Left ventricle myocardium inferior (tissue), 1 donor: Measurements from ENCODE around the gene AGAP9. TPM values are rescaled to one million over a fixed set of nuclear protein-coding genes. Genes with fewer than 3 reads are reported as not detected.
"Not testable (repeated sequence)": the region's sequence is repeated elsewhere in the genome, so short reads cannot be mapped to it uniquely, and the experiment has no call there.

ENCODE experiments used
- DNase-seq: peaks from one replicate; pipeline ENCODE4 v3.0.0-alpha.2; 2020
- H3K27ac ChIP-seq: fragments of 200-600 bp; replicated peaks from 2 replicates; pipeline ENCODE4 v1.8.0; 2021
- H3K27me3 ChIP-seq: fragments of 200-600 bp; 2 replicates; pipeline ENCODE4 v1.8.0; 2021; ENCODE audit warnings: low read depth
- H3K36me3 ChIP-seq: fragments of 200-600 bp; 2 replicates; pipeline ENCODE4 v1.8.0; 2021
- H3K4me1 ChIP-seq: fragments of 200-600 bp; 2 replicates; pipeline ENCODE4 v1.8.0; 2021
- H3K4me3 ChIP-seq: fragments of 200-600 bp; 2 replicates; pipeline ENCODE4 v1.8.0; 2021; ENCODE audit warnings: mild to moderate bottlenecking, moderate library complexity
- H3K9me3 ChIP-seq: fragments of 200-600 bp; replicated peaks from 2 replicates; pipeline ENCODE4 v1.8.0; 2021
- intact Hi-C: fragments of 100-400 bp; cut with micrococcal nuclease; formaldehyde crosslinking; loops from one replicate; pipeline ENCODE4 v1.11.0; 2022
- total RNA-seq: library from RNA; stranded (reverse); fragmentation: NEBNext Ultra II Directional; extraction: Animal tissue kit (Norgen Biotek cat#: 25700); gene quantifications from one replicate; pipeline ENCODE4 v1.2.1, GENCODE V29; 2021
- donor health status: DM: no; HTN: yes; CAD: no; lungs with severe emphysema.

The AGAP9 gene
- total RNA-seq, 1 donor from 2014 or later, result 1.6 TPM

DNA sequence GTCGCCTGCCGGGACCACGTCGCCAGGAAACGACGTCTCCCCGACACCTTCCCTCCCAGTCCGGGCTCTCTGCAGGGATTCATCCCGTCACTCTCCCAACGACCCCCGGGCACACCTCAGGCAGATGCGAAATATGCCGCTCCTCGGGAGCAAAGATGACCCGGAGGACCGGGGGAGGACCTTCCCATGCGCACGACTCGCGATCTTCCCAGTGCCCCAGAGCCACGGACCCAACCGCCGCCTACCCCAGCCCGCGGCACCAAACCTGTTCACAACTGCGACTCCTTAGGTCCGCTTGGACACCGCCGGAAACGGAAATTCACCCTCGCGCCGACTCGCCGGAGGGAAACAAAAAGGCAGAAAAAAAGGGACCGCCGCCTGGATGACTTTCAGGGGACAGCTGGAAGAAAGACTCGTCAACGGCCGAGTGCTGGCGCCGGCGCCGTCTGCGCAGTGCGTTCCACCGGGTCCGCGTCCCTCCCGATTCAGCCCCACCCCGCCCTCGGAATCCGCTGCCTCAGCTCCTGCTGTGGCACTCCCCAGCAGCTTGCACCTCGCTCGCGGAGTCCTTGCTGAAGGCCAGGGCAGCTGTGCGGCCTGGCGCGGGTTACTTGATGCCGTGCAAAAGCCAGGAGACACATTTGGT, 29.9 kb upstream of the AGAP9 start:
- peak; percentile 79 for DNase-seq
- intact Hi-C loops, H3K27me3 ChIP-seq, H3K9me3 ChIP-seq, H3K4me1 ChIP-seq, H3K36me3 ChIP-seq: not testable (repeated sequence)
- peak overlapping the region; percentile 78 for H3K4me3 ChIP-seq
- H3K27ac ChIP-seq, result peak overlapping the region; percentile 86

DNA sequence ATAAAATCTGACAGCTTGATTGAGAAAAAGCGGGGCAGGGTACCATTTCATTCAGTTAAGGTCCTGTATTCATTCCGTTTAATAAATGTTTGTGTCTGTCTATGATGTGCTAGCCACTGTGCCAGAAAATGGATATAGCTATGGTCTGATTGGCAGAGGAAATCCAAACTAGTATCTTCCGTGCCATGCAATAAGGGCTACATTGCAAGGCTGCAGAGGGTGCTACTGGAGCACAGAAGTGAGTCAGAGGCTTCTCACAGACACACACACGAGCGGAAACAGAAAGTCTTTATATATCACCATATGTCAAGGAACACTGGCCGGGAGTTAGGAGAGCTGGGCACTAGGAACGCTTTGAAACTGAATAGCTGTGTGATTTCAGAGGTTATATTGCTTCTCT, 29.3 kb upstream of the AGAP9 start:
- H3K4me1 ChIP-seq, H3K9me3 ChIP-seq, intact Hi-C loops, H3K36me3 ChIP-seq, DNase-seq, H3K27me3 ChIP-seq: not testable (repeated sequence)
- Histone ChIP-seq H3K27ac (peak overlapping the region; percentile 86), H3K4me3 (peak overlapping the region; percentile 78)

DNA sequence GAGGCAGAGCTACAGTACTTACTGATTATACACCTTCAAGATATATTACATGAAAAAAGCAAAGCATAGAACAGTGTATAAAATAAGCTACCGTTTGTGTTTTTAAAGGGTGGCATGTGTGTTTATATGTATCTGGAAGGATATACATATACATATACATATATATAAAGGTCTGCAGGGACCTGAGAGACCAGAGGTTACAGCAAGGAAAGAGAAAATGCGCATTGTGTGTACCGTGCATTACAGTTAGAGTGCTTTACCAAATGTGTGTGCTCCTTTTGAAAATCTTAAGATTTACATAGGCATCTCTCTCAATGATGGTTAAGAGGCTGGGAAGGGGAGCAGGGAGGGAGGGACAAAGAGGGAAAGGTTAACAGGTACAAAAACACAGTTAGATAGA, 23.8 kb upstream of the AGAP9 start:
- DNase-seq, H3K27me3 ChIP-seq, H3K4me3 ChIP-seq, H3K4me1 ChIP-seq, H3K36me3 ChIP-seq, H3K27ac ChIP-seq, intact Hi-C loops, H3K9me3 ChIP-seq: not testable (repeated sequence)

DNA sequence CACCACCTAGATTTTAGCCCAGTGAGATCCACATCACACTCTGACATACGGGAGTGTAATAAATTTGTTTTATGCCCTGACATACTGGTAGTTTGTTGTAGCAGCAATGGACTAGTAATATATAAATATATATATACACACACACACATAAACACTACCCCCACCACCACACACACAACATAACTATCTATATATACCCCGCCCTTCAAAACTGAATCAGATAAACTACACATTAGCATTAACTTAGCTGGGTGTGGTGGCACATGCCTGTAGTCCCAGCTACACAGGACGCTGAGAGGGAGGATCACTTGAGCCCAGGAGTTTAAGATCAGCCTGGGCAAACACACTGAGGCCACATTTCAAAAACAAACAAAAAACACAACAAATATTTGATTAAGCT, 13.0 kb upstream of the AGAP9 start:
- intact Hi-C loops, H3K36me3 ChIP-seq, H3K4me3 ChIP-seq, DNase-seq, H3K4me1 ChIP-seq, H3K27me3 ChIP-seq, H3K27ac ChIP-seq, H3K9me3 ChIP-seq: not testable (repeated sequence)

DNA sequence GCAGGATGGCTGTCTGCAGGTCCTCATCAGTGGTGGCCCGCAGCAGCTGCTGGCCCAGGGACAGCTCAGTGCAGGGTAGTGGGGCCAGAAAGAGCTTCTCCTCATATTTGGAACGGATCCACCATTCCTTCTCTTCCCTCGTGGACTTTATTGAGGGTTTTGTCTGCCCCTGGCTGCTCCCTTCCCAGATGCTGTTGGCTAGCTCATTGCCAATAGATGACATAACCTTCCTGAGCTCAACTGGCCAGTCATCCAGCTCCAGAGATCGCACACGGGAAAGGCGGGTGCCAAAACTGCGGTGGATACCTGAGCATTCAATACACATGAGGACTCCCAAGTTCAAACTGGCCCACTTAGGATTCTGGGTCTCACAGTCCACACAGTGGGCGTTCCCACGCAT, 21.1 kb downstream of the AGAP9 start:
- H3K9me3 ChIP-seq, H3K4me3 ChIP-seq, H3K27ac ChIP-seq, H3K4me1 ChIP-seq, DNase-seq, H3K27me3 ChIP-seq, H3K36me3 ChIP-seq, intact Hi-C loops: not testable (repeated sequence)

DNA sequence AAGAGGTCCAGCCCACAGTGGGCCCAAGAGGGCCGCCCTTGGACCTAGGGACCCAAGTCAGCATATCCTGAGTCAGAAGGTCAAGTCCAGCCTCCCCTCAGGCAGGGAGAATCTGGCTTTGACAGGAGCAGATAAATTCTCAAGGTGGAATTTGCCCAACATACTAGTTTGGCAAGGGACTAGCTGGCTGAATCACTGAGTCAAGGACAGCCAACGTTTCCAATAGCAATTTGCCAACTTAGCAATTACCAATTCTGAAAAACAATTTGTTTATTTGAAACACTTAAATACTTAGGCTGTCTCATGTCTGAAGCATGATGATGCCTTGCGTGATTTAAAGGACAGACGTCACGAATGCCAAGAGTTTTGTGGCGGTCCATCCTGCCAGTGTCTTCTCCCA, 29.2 kb downstream of the AGAP9 start:
- H3K27me3 ChIP-seq, DNase-seq, H3K9me3 ChIP-seq, H3K36me3 ChIP-seq, intact Hi-C loops, H3K4me3 ChIP-seq, H3K27ac ChIP-seq, H3K4me1 ChIP-seq: not testable (repeated sequence)

DNA sequence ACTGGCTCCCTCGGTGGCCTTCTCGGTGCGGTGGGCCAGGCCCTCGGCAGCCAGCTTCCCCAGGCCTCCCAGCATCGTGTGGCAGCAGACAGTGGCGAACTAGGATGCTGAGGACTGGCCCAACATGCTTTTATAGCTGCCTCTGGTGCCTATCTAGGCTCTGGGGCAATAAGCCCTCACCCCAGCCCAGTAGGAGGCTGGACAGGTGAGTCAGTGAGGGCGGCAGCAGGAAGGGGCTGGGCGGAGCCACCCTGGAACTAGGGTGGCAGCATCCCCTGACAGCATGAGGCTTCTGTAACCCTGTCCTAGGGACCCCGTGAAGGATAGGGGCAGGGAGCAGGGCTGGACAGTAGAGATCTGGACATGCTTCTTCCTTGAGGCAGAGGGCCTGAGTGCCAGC, 31.8 kb downstream of the AGAP9 start, which contains the start of gene FAM25G:
TSS of gene FAM25G (minus strand) at position 101 of the 400 bp plus-strand sequence. CDS start at position 75, 26 bp downstream.
- DNase-seq, H3K9me3 ChIP-seq, H3K4me3 ChIP-seq, H3K27ac ChIP-seq, H3K4me1 ChIP-seq, H3K27me3 ChIP-seq, H3K36me3 ChIP-seq, intact Hi-C loops: not testable (repeated sequence)

DNA sequence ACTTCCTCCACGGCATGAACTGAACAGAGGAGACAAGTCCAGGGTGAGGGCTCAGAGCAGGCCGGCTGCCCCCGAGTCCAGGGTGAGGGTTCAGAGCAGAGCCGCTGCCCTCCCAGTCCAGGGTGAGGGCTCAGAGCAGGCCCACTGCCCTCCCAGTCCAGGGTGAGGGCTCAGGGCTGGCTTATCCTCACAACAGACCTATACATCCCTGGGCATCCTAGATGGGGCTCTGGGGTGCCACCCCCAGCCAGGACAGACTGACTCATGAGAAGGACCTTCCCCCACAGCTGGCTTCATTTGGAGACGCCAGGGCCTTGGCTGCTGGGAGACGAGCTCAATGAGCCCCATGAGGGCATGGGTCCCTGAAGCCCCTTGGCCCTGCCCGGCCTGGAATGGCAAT, 33.8 kb downstream of the AGAP9 start:
- H3K36me3 ChIP-seq, H3K9me3 ChIP-seq, H3K27me3 ChIP-seq, H3K27ac ChIP-seq, DNase-seq, H3K4me3 ChIP-seq, H3K4me1 ChIP-seq, intact Hi-C loops: not testable (repeated sequence)

DNA sequence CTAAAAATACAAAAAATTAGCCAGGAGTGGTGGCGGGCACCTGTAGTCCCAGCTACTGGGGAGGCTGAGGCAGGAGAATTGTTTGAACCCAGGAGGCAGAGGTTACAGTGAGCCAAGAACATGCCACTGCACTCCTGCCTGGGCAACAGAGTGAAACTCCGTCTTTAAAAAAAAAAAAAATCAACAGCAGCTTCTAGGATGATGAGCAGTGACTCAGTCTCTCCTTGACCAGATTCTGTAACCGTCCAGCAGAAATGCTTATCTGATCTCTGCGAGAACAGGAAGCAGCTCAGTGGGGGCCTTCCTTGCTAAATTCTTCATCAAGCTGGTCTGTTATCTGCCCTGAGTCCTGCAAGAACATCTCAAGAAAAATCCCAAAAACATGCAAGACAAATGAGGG, 37.5 kb downstream of the AGAP9 start:
- H3K27ac ChIP-seq, H3K4me1 ChIP-seq, H3K9me3 ChIP-seq, DNase-seq, H3K4me3 ChIP-seq, H3K27me3 ChIP-seq, intact Hi-C loops, H3K36me3 ChIP-seq: not testable (repeated sequence)

DNA sequence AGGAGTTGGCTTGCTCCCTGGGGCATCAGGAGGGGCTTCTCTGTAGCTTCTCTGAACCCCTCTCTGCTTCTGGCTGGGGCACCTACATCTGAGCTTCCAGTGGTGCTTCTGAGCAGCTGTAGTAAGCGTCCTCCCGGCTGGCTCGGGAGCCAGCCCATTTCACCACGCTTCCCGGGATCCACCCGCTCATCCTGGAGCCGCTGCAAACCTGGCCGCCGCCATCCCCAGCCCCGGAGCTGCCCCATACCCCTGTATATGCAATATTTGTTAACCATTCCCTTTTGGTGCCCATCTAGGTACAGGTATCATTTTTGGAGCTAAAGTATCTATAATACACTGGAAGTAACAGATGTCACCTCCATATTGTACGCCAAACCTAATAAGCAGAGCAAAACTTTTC, 38.7 kb downstream of the AGAP9 start:
- intact Hi-C loops, H3K4me1 ChIP-seq, H3K27ac ChIP-seq, H3K36me3 ChIP-seq, DNase-seq, H3K4me3 ChIP-seq, H3K9me3 ChIP-seq, H3K27me3 ChIP-seq: not testable (repeated sequence)

DNA sequence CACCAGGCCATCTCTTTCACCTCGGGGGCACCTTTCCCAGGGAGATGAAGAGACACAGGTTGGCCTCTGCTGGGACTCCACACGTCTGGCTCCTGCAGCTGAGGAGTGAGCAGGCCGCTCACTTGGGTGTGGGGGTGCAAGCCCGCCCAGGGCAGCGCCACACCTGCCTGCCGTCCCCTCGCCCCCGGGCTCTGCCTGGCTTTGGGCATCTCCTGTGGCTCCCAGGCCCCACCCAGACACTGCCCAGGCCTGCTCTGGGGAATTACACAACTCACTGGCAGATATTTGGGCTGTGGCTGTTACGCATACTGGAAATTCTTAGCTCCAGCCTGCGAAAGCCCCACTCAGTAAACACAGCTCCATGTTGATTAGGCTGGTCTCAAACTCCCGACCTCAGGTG, 39.5 kb downstream of the AGAP9 start, which contains the start of gene ANXA8:
TSS of gene ANXA8 (minus strand) at position 193 of the 400 bp plus-strand sequence. CDS start at position 11, 182 bp downstream.
- H3K9me3 ChIP-seq, H3K4me3 ChIP-seq, H3K4me1 ChIP-seq, H3K36me3 ChIP-seq, DNase-seq, H3K27me3 ChIP-seq, H3K27ac ChIP-seq, intact Hi-C loops: not testable (repeated sequence)

DNA sequence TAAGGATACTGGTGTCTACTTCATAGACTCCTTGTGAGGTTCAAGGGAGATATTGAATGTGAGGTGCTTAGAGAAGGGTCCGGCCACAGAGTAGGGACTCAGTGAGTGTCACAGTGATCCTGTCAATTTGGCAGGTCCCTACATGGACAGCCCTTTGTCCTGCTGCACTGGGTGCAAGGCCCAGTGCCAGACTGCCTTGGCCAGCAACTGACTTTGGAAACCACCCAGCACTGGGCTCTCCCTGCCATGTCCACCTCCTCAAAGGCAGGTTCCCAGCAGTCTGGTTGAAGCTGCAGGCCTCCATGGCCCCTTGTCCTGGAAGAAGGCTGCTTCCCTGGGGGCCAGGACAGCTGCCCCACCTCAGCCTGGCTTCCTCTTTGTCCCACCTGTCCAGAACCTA, 41.1 kb downstream of the AGAP9 start:
- H3K4me1 ChIP-seq, DNase-seq, H3K27ac ChIP-seq, H3K36me3 ChIP-seq, intact Hi-C loops, H3K27me3 ChIP-seq, H3K4me3 ChIP-seq, H3K9me3 ChIP-seq: not testable (repeated sequence)

DNA sequence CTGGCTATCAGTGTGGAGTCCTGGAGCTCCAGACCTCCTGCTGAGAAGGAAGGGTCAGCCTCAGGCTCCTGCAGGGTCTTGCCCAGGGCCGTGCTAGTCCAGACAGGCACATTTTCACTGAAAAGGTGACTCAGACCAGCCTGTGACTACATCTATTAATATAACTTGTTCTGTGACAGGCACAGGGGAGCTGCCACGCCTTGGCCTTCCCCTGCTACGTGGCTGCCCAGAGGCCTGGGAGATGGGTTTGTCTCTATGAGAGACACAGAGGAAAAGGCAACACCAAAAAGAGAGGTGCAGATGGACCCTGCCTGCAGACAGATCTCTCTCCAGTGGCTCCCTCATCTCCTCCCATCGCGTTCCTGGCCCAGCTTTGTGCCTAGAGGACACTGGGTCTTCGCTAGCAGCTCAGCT, 41.7 kb downstream of the AGAP9 start:
- intact Hi-C loops, H3K9me3 ChIP-seq, H3K4me1 ChIP-seq, H3K36me3 ChIP-seq, H3K27ac ChIP-seq, H3K4me3 ChIP-seq, H3K27me3 ChIP-seq, DNase-seq: not testable (repeated sequence)

DNA sequence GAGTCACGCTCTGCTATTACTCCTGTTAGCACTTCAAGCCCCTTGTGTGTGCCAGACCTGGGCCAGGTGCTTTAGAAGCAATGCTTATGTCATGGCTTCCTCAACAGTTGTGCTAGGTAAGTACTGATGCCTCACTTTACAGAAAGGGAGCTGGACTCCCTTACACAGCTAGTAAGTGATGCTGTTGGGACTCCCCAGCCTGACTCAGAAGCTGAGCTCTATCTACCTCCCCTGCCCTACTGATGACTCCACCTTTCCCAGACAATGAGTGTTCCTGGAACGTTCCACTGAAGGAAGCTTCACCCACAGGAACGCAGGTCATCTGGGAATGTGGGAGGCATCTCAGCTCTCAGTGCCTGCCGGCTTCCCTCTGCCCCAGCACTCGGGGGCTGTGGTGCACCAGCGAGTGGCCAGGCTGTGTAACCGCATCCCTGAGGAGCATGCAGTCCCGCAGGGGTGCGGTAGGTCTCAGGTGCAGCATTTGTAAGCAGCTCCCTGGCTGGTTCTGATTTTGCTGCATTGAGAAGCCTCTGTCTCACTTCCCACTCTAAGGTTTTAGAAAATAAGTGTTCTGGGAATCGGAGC, 42.2 kb downstream of the AGAP9 start:
- DNase-seq, intact Hi-C loops: not testable (repeated sequence)

More for the DNA sequence above, 42.2 kb downstream of the AGAP9 start:
- not testable (repeated sequence) for H3K27me3 ChIP-seq, H3K27ac ChIP-seq, H3K36me3 ChIP-seq, H3K4me3 ChIP-seq, H3K9me3 ChIP-seq, H3K4me1 ChIP-seq
